DND-41 (cell line): ENCODE results near the gene ZIK1.

Experiments used
- CTCF ChIP-seq: IDR thresholded peaks from 2 replicates; pipeline ENCODE4 v1.5.1; 2012; ENCODE audit warnings: borderline replicate concordance, low read length, moderate library complexity, mild to moderate bottlenecking; ENCODE audit not compliant: poor library complexity, severe bottlenecking; ENCODE audit errors: extremely low read depth
- EZH2 ChIP-seq: IDR thresholded peaks from 3 replicates; pipeline ENCODE4 v1.6.1; 2012; ENCODE audit warnings: borderline replicate concordance, low read depth, mild to moderate bottlenecking, moderate library complexity, low read length, inconsistent platforms; ENCODE audit not compliant: severe bottlenecking

GRCh38 chr19:57611113-57611512 lies 27.2 kb downstream of the ZIK1 start:
- TF ChIP-seq CTCF = no peak
- TF ChIP-seq EZH2 = no peak
